SK-N-SH (cell line): Measurements from ENCODE around the gene TBC1D5. TPM values are rescaled to one million over a fixed set of nuclear protein-coding genes. Genes with fewer than 3 reads are reported as not detected.

Experiments
- CTCF ChIA-PET: fragments of 300-600, 350-600 bp; formaldehyde crosslinking; extraction: SDS; loops from one replicate; lab custom pipeline; 2021; lab: Yijun Ruan, JAX
- POLR2A ChIA-PET: fragments of 350-600 bp; sonication (Branson Sonifier 250); formaldehyde crosslinking; extraction: SDS; loops from one replicate; lab custom pipeline; 2020; ENCODE audit warnings: antibody characterized with exemption, inconsistent platforms; lab: Yijun Ruan, JAX
- DNase-seq: peaks from one replicate; pipeline ENCODE4 v3.0.0; 2012
- H2AFZ ChIP-seq: fragments of 200-600 bp; sonication (generic); 2 replicates; pipeline ENCODE4 v1.8.1; 2016; ENCODE audit warnings: antibody characterized with exemption, mild to moderate bottlenecking, low read depth
- H3F3A ChIP-seq: fragments of 200-600 bp; sonication (generic); replicated peaks from 2 replicates; pipeline ENCODE3; 2016; ENCODE audit warnings: antibody characterized with exemption, mild to moderate bottlenecking; ENCODE audit not compliant: insufficient read depth
- H3K27ac ChIP-seq, 2 experiments: fragments of 200-500 bp in 1 of 2; fragments of 200-600 bp in 1 of 2; sonication (Bioruptor generic) in 1 of 2; sonication (generic), shearing (Covaris generic) in 1 of 2; 2 replicates each; pipeline versions ENCODE4 v1.5.1 to v1.6.1; 2014 to 2016; ENCODE audit warnings: low read depth in 2 of 2, inconsistent platforms in 1 of 2, low read length in 1 of 2, mild to moderate bottlenecking in 1 of 2, mixed read lengths in 1 of 2
- H3K27me3 ChIP-seq: fragments of 200-600 bp; sonication (generic), shearing (Covaris generic); 2 replicates; pipeline ENCODE4 v1.6.1; 2016; ENCODE audit warnings: mixed run types; ENCODE audit not compliant: insufficient read depth
- H3K36me3 ChIP-seq, 2 experiments: fragments of 200-500 bp in 1 of 2; fragments of 200-600 bp in 1 of 2; sonication (Bioruptor generic) in 1 of 2; sonication (generic) in 1 of 2; replicated peaks in 1 of 2; 2 replicates each; pipeline versions ENCODE3 to v1.5.1; 2014 to 2016; ENCODE audit warnings: low read length in 1 of 2, mild to moderate bottlenecking in 1 of 2; ENCODE audit not compliant: insufficient read depth in 2 of 2, control insufficient read depth in 1 of 2
- H3K4me1 ChIP-seq, 2 experiments: fragments of 200-500 bp in 1 of 2; fragments of 200-600 bp in 1 of 2; sonication (Bioruptor generic) in 1 of 2; sonication (generic), shearing (Covaris generic) in 1 of 2; 2 replicates each; pipeline versions ENCODE4 v1.5.1 to v1.6.1; 2014 to 2016; ENCODE audit warnings: low read depth in 1 of 2, low read length in 1 of 2, mixed run types in 1 of 2; ENCODE audit not compliant: insufficient read depth in 2 of 2, control insufficient read depth in 1 of 2
- H3K4me2 ChIP-seq: fragments of 200-600 bp; sonication (generic), shearing (Covaris generic); 2 replicates; pipeline ENCODE4 v1.6.1; 2017; ENCODE audit warnings: mixed run types
- H3K4me3 ChIP-seq, 2 experiments: fragments of 200-500 bp in 1 of 2; fragments of 200-600 bp in 1 of 2; sonication (Bioruptor generic) in 1 of 2; sonication (generic), shearing (Covaris generic) in 1 of 2; 2 replicates each; pipeline versions ENCODE4 v1.5.1 to v1.8.1; 2014 to 2016; ENCODE audit warnings: low read depth in 2 of 2, inconsistent platforms in 1 of 2, low read length in 1 of 2, mild to moderate bottlenecking in 1 of 2, mixed read lengths in 1 of 2, moderate library complexity in 1 of 2
- H3K79me2 ChIP-seq: fragments of 200-600 bp; sonication (generic); 2 replicates; pipeline ENCODE4 v1.8.1; 2017; ENCODE audit warnings: mild to moderate bottlenecking; ENCODE audit not compliant: insufficient read depth
- H3K9ac ChIP-seq: fragments of 200-600 bp; sonication (generic); 2 replicates; pipeline ENCODE4 v1.6.1; 2017; ENCODE audit warnings: mixed run types
- H3K9me2 ChIP-seq: fragments of 200-600 bp; sonication (generic); 2 replicates; pipeline ENCODE4 v1.6.1; 2017; ENCODE audit warnings: mixed run types
- H3K9me3 ChIP-seq: fragments of 200-600 bp; sonication (generic); 2 replicates; pipeline ENCODE4 v1.6.1; 2017; ENCODE audit warnings: mixed run types, mild to moderate bottlenecking, moderate library complexity
- H4K20me1 ChIP-seq: fragments of 200-600 bp; sonication (generic); 2 replicates; pipeline ENCODE4 v1.6.1; 2017; ENCODE audit warnings: mild to moderate bottlenecking, mixed run types; ENCODE audit not compliant: insufficient read depth
- CHD2 ChIP-seq: fragments of 150-350 bp; IDR thresholded peaks from 2 replicates; pipeline ENCODE4 v1.6.1; 2018; ENCODE audit warnings: low read length; ENCODE audit not compliant: partially characterized antibody
- EZH2phosphoT487 ChIP-seq: fragments of 200-600 bp; sonication (generic); IDR thresholded peaks from 2 replicates; pipeline ENCODE4 v1.6.1; 2017; ENCODE audit warnings: low read depth, mixed run types, mild to moderate bottlenecking, antibody characterized with exemption, moderate library complexity, borderline replicate concordance
- FOSL2 ChIP-seq: IDR thresholded peaks from 2 replicates; pipeline ENCODE4 v1.4.0; 2012; ENCODE audit warnings: low read depth, mild to moderate bottlenecking, moderate library complexity, borderline replicate concordance
- FOXJ3 ChIP-seq: sonication (generic); formaldehyde crosslinking; IDR thresholded peaks from 2 replicates; pipeline ENCODE4 v1.5.1; 2020; ENCODE audit warnings: mild to moderate bottlenecking, missing genetic modification reagents
- FOXM1 ChIP-seq: IDR thresholded peaks from 2 replicates; pipeline ENCODE4 v1.4.0; 2012; ENCODE audit warnings: low read depth, mild to moderate bottlenecking
- GATA2 ChIP-seq: sonication (generic); formaldehyde crosslinking; IDR thresholded peaks from 2 replicates; pipeline ENCODE4 v1.5.0; 2020; ENCODE audit warnings: mild to moderate bottlenecking, missing genetic modification reagents
- JUND ChIP-seq: IDR thresholded peaks from 2 replicates; pipeline ENCODE4 v1.4.0; 2012
- MEF2A ChIP-seq: IDR thresholded peaks from 2 replicates; pipeline ENCODE4 v1.4.0; 2012; ENCODE audit warnings: low read depth, borderline replicate concordance
- NFIC ChIP-seq: IDR thresholded peaks from 2 replicates; pipeline ENCODE4 v1.4.0; 2012; ENCODE audit warnings: borderline replicate concordance
- NRF1 ChIP-seq: IDR thresholded peaks from 2 replicates; pipeline ENCODE4 v1.6.1; 2012; ENCODE audit warnings: low read depth, mild to moderate bottlenecking, low read length
- POLR2AphosphoS5 ChIP-seq: IDR thresholded peaks from 2 replicates; pipeline ENCODE4 v1.6.1; 2012; ENCODE audit warnings: low read depth, low read length
- REST ChIP-seq: IDR thresholded peaks from 2 replicates; pipeline ENCODE4 v1.6.1; 2012; ENCODE audit warnings: mild to moderate bottlenecking, low read depth, low read length, moderate library complexity
- RFX5 ChIP-seq: IDR thresholded peaks from 2 replicates; pipeline ENCODE4 v1.6.1; 2012; ENCODE audit warnings: mild to moderate bottlenecking, improper control_type of control experiment, low read length
- SIN3A ChIP-seq: IDR thresholded peaks from 2 replicates; pipeline ENCODE4 v1.6.1; 2012; ENCODE audit warnings: low read depth, mild to moderate bottlenecking, low read length, moderate library complexity, borderline replicate concordance
- SMC3 ChIP-seq: IDR thresholded peaks from 2 replicates; pipeline ENCODE4 v1.6.1; 2012; ENCODE audit warnings: low read depth, low read length, improper control_type of control experiment
- TAF1 ChIP-seq: IDR thresholded peaks from 2 replicates; pipeline ENCODE4 v1.6.1; 2012; ENCODE audit warnings: low read depth, mild to moderate bottlenecking, low read length, moderate library complexity, borderline replicate concordance
- YY1 ChIP-seq: IDR thresholded peaks from 2 replicates; pipeline ENCODE4 v1.4.0; 2012; ENCODE audit warnings: low read depth, mild to moderate bottlenecking
- ZBTB33 ChIP-seq: IDR thresholded peaks from 2 replicates; pipeline ENCODE4 v1.4.0; 2012; ENCODE audit warnings: low read depth, borderline replicate concordance
- polyA plus RNA-seq, 3 experiments: library from polyadenylated mRNA; depleted of rRNA; stranded (reverse); fragments of >200 nt; gene quantifications; 2 replicates each; pipeline ENCODE4 v1.2.3, GENCODE V29; 2012
- TF ChIP-seq, protein P1 (sequence below): IDR thresholded peaks from 2 replicates; pipeline ENCODE4; 2012
- TF ChIP-seq, protein P2 (sequence below): IDR thresholded peaks from 2 replicates; pipeline ENCODE4 v1.4.0; 2012; ENCODE audit warnings: low read depth, borderline replicate concordance

Gene TBC1D5
- polyA plus RNA-seq, 1 of the 3 experiments (the other 2 are of a cell fraction) = 19.5 TPM

GRCh38 chr3:17135696-17136095, 606.7 kb downstream of the TBC1D5 start:
- H3K4me1 ChIP-seq = no peaks in the 10 kb centered on the region
- no peak overlapping the region for H3K9ac ChIP-seq
- no peaks in the 10 kb centered on the region for H4K20me1 ChIP-seq
- ChIA-PET POLR2A (no interaction called here), CTCF (no interaction called here)
- no peak for DNase-seq
- H2AFZ ChIP-seq = no peak overlapping the region
- no peaks in the 10 kb centered on the region for H3K27me3 ChIP-seq
- H3K4me3 ChIP-seq = no peak overlapping the region
- H3F3A ChIP-seq = no peaks in the 10 kb centered on the region
- H3K9me2 ChIP-seq = no peaks in the 10 kb centered on the region
- no peak overlapping the region for H3K4me2 ChIP-seq
- no peaks in the 10 kb centered on the region for H3K79me2 ChIP-seq
- no peaks in the 10 kb centered on the region for H3K9me3 ChIP-seq
- no peak overlapping the region for H3K27ac ChIP-seq
- TF ChIP-seq MEF2A (no peak), RFX5 (no peak), YY1 (no peak), TAF1 (no peak), SMC3 (no peak), JUND (no peak), NRF1 (no peak), GATA2 (CRISPR knock-in tag) (no peak), FOXM1 (no peak), SIN3A (no peak), FOSL2 (no peak), FOXJ3 (CRISPR knock-in tag) (no peak), POLR2AphosphoS5 (no peak), REST (no peak), NFIC (no peak), EZH2phosphoT487 (no peak), ZBTB33 (no peak), CHD2 (no peak)
- TF ChIP-seq, protein P1, sequence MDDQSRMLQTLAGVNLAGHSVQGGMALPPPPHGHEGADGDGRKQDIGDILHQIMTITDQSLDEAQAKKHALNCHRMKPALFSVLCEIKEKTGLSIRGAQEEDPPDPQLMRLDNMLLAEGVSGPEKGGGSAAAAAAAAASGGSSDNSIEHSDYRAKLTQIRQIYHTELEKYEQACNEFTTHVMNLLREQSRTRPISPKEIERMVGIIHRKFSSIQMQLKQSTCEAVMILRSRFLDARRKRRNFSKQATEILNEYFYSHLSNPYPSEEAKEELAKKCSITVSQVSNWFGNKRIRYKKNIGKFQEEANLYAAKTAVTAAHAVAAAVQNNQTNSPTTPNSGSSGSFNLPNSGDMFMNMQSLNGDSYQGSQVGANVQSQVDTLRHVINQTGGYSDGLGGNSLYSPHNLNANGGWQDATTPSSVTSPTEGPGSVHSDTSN = no peak
- TF ChIP-seq, protein P2, sequence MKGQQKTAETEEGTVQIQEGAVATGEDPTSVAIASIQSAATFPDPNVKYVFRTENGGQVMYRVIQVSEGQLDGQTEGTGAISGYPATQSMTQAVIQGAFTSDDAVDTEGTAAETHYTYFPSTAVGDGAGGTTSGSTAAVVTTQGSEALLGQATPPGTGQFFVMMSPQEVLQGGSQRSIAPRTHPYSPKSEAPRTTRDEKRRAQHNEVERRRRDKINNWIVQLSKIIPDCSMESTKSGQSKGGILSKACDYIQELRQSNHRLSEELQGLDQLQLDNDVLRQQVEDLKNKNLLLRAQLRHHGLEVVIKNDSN = no peak
- no peaks in the 10 kb centered on the region for H3K36me3 ChIP-seq
